Effector CD8-positive, alpha-beta T cell (primary cell): Measurements from ENCODE around the gene MTAP.

Experiments used
- DNase-seq: peaks from one replicate; lab custom pipeline; 2025; lab: John Stamatoyannopoulos, UW

Gene MTAP

GRCh38 chr9:21852754-21853153 is 50.3 kb downstream of the MTAP start:
- DNase-seq, result no peak

GRCh38 chr9:21853414-21853813 is 51.0 kb downstream of the MTAP start:
- no peak for DNase-seq

- DNase-seq, result no peak
Measured at GRCh38 chr9:21854119-21854518, 51.7 kb downstream of the MTAP start.

- DNase-seq, result no peak
Measured at GRCh38 chr9:21854594-21854993, 52.2 kb downstream of the MTAP start.

GRCh38 chr9:21856301-21857094 is 54.1 kb downstream of the MTAP start:
- DNase-seq, result no peak

GRCh38 chr9:21862871-21863270 is 60.4 kb downstream of the MTAP start:
- no peak for DNase-seq

- no peak for DNase-seq
Measured at GRCh38 chr9:21864505-21864904, 62.1 kb downstream of the MTAP start.

- no peak for DNase-seq
Measured at GRCh38 chr9:21866302-21866701, 63.9 kb downstream of the MTAP start.

GRCh38 chr9:21871256-21871975 is 69.0 kb downstream of the MTAP start:
- no peak for DNase-seq

- DNase-seq, result no peak
Measured at GRCh38 chr9:21872696-21873095, 70.3 kb downstream of the MTAP start.

- DNase-seq, result no peak
Measured at GRCh38 chr9:21873540-21874221, 71.2 kb downstream of the MTAP start.

- DNase-seq, result no peak
Measured at GRCh38 chr9:21875893-21876292, 73.5 kb downstream of the MTAP start.

- DNase-seq, result no peak
Measured at GRCh38 chr9:21883642-21884041, 81.2 kb downstream of the MTAP start.

- DNase-seq, result no peak
Measured at GRCh38 chr9:21889673-21890072, 87.2 kb downstream of the MTAP start.

- DNase-seq, result no peak
Measured at GRCh38 chr9:21890696-21891095, 88.3 kb downstream of the MTAP start.

GRCh38 chr9:21901546-21901945 is 99.1 kb downstream of the MTAP start:
- no peak for DNase-seq

GRCh38 chr9:21902136-21902535 is 99.7 kb downstream of the MTAP start:
- DNase-seq, result no peak

- no peak for DNase-seq
Measured at GRCh38 chr9:21903380-21903965, 101.0 kb downstream of the MTAP start.

GRCh38 chr9:21904371-21904770 is 101.9 kb downstream of the MTAP start:
- DNase-seq, result no peak

GRCh38 chr9:21904776-21905175 is 102.3 kb downstream of the MTAP start:
- DNase-seq, result no peak

- DNase-seq, result no peak
Measured at GRCh38 chr9:21906213-21906612, 103.8 kb downstream of the MTAP start.

- no peak for DNase-seq
Measured at GRCh38 chr9:21906881-21907280, 104.4 kb downstream of the MTAP start.
